GM12878 (cell line): Measurements from ENCODE around the gene MYL12A. TPM values are rescaled to one million over a fixed set of nuclear protein-coding genes. Genes with fewer than 3 reads are reported as not detected.

Source experiments
- ATF2 ChIP-seq: IDR thresholded peaks from 2 replicates; pipeline ENCODE4 v1.6.1; 2012; ENCODE audit warnings: low read length, inconsistent platforms
- CBFB ChIP-seq: IDR thresholded peaks from 2 replicates; pipeline ENCODE4 v1.6.1; 2016; ENCODE audit warnings: antibody characterized with exemption, low read depth
- CBX5 ChIP-seq: sonication (generic); IDR thresholded peaks from 2 replicates; pipeline ENCODE4 v1.6.1; 2016; ENCODE audit warnings: low read depth, moderate library complexity, mild to moderate bottlenecking, inconsistent platforms
- CHD2 ChIP-seq: IDR thresholded peaks from 2 replicates; pipeline ENCODE4 v1.6.1; 2011; ENCODE audit warnings: low read depth, low read length, improper control_type of control experiment, borderline replicate concordance
- CREB1 ChIP-seq: IDR thresholded peaks from 2 replicates; pipeline ENCODE4 v1.6.1; 2012; ENCODE audit warnings: low read depth, mild to moderate bottlenecking, inconsistent platforms
- DPF2 ChIP-seq: fragments of 450-650 bp; IDR thresholded peaks from 2 replicates; pipeline ENCODE4 v1.6.1; 2017; ENCODE audit warnings: mild to moderate bottlenecking
- ETV6 ChIP-seq, 2 experiments: fragments of 450-650 bp in 1 of 2; IDR thresholded peaks in 1 of 2; conservative IDR thresholded peaks in 1 of 2; 2 replicates each; pipeline ENCODE4 v1.6.1; 2014; ENCODE audit warnings: antibody characterized with exemption in 1 of 2, borderline replicate concordance in 1 of 2, low read depth in 1 of 2, mild to moderate bottlenecking in 1 of 2, moderate library complexity in 1 of 2
- FOXM1 ChIP-seq: IDR thresholded peaks from 2 replicates; pipeline ENCODE4 v1.6.1; 2012; ENCODE audit warnings: low read depth, mild to moderate bottlenecking, inconsistent platforms, low read length, moderate library complexity
- IKZF1 ChIP-seq: fragments of 450-650 bp; conservative IDR thresholded peaks from 2 replicates; pipeline ENCODE4 v1.6.1; 2017; ENCODE audit warnings: antibody characterized with exemption, mild to moderate bottlenecking
- JUND ChIP-seq: IDR thresholded peaks from 2 replicates; pipeline ENCODE4 v1.6.1; 2012; ENCODE audit warnings: low read depth, mild to moderate bottlenecking, low read length, improper control_type of control experiment, moderate library complexity
- KLF5 ChIP-seq: fragments of 450-650 bp; IDR thresholded peaks from 2 replicates; pipeline ENCODE4 v1.6.1; 2014; ENCODE audit warnings: mild to moderate bottlenecking; ENCODE audit not compliant: partially characterized antibody
- NFXL1 ChIP-seq: fragments of 450-650 bp; IDR thresholded peaks from 2 replicates; pipeline ENCODE4 v1.6.1; 2017; ENCODE audit warnings: antibody characterized with exemption, mild to moderate bottlenecking, borderline replicate concordance
- NKRF ChIP-seq: fragments of 450-650 bp; conservative IDR thresholded peaks from 2 replicates; pipeline ENCODE4 v1.6.1; 2017; ENCODE audit warnings: mild to moderate bottlenecking, moderate library complexity
- PKNOX1 ChIP-seq: fragments of 450-650 bp; IDR thresholded peaks from 2 replicates; pipeline ENCODE4 v1.6.1; 2016; ENCODE audit warnings: mild to moderate bottlenecking
- POLR2AphosphoS5 ChIP-seq: IDR thresholded peaks from 2 replicates; pipeline ENCODE4 v1.6.1; 2011; ENCODE audit warnings: mild to moderate bottlenecking, low read length, inconsistent platforms
- POU2F2 ChIP-seq: IDR thresholded peaks from 3 replicates; pipeline ENCODE4 v1.6.1; 2011; ENCODE audit warnings: low read depth, mild to moderate bottlenecking, low read length, borderline replicate concordance
- RAD21 ChIP-seq: IDR thresholded peaks from 2 replicates; pipeline ENCODE4 v1.6.1; 2011; ENCODE audit warnings: mild to moderate bottlenecking, low read depth, low read length, moderate library complexity; ENCODE audit not compliant: insufficient read depth
- RUNX3 ChIP-seq: IDR thresholded peaks from 2 replicates; pipeline ENCODE4 v1.6.1; 2012; ENCODE audit warnings: low read length, inconsistent platforms
- SKIL ChIP-seq: fragments of 450-650 bp; IDR thresholded peaks from 2 replicates; pipeline ENCODE4 v1.6.1; 2017; ENCODE audit warnings: mild to moderate bottlenecking, low read depth, inconsistent platforms; ENCODE audit not compliant: poor library complexity, severe bottlenecking
- SP1 ChIP-seq: IDR thresholded peaks from one replicate; pipeline ENCODE4 v1.6.1; 2011; ENCODE audit warnings: low read depth, low read length
- ZBED1 ChIP-seq: IDR thresholded peaks from 2 replicates; pipeline ENCODE4 v1.6.1; 2016; ENCODE audit warnings: borderline replicate concordance
- ZBTB33 ChIP-seq: fragments of 450-650 bp; IDR thresholded peaks from 2 replicates; pipeline ENCODE4 v1.6.1; 2017; ENCODE audit warnings: mild to moderate bottlenecking
- ZSCAN29 ChIP-seq: fragments of 450-650 bp; IDR thresholded peaks from 2 replicates; pipeline ENCODE4 v1.6.1; 2017; ENCODE audit warnings: mild to moderate bottlenecking, moderate library complexity
- polyA plus RNA-seq, 11 experiments: library from polyadenylated mRNA; depleted of rRNA in 4 of 11; unstranded in 6 of 11; stranded (reverse) in 5 of 11; fragments of >200 nt; fragmentation: Nextera tagmentation in 4 of 11; fragmentation: Illumina TruSeq in 1 of 11; extraction: Ambion mirVana in 4 of 11; extraction: Trizol in 1 of 11; gene quantifications; 1 replicate in 1 of 11; 2 replicates in 10 of 11; pipeline versions ENCODE4 v1.2.1 to v1.2.3, GENCODE V29; 2011 to 2016; ENCODE audit warnings: inconsistent platforms in 2 of 11, missing spikeins in 2 of 11, low read depth in 1 of 11
- total RNA-seq, 4 experiments: library from RNA; depleted of rRNA in 3 of 4; stranded (reverse); fragments of >200 nt in 3 of 4; fragmentation: Illumina TruSeq in 1 of 4; extraction: Trizol in 1 of 4; gene quantifications; 2 replicates each; pipeline versions ENCODE4 v1.2.1 to v1.2.3, GENCODE V29; 2013 to 2021

Gene MYL12A
- total and polyA plus RNA-seq, 10 of the 15 experiments (the other 5 are each of a cell fraction or from before 2014, with no cell fraction given): 488 to 1,663 (median 924) TPM

GRCh38 chr18:3209859-3210569 is 37.6 kb upstream of the MYL12A start (continued):
- TF ChIP-seq ZBTB33 (no peak), NFXL1 (no peak), CREB1 (peak; percentile 51; the same call in 1 of the 2 replicates), CBFB (peak; percentile 43; the same call in 1 of the 2 replicates), RAD21 (no peak), ZSCAN29 (no peak), JUND (peak; percentile 41; the same call in 1 of the 2 replicates), POU2F2 (no peak), KLF5 (peak; percentile 21), ATF2 (0 out of 2 replicates have a peak, but pooled peaks have one; percentile 26), SP1 (peak; percentile 14), PKNOX1 (0 out of 2 replicates have a peak, but pooled peaks have one; percentile 18), POLR2AphosphoS5 (no peak), DPF2 (peak; percentile 55; the same call in 1 of the 2 replicates), ZBED1 (no peak), SKIL (no peak), ETV6 (conservative IDR thresholded peaks at IDR 0.05 in 1 of 2, IDR thresholded peaks at IDR 0.05 in 1 of 2; ENCODE audit: borderline replicate concordance in 1 of 2, low read depth in 1 of 2) (no peak), CBX5 (no peak), NKRF (no peak), CHD2 (no peak), IKZF1 (no peak), RUNX3 (peak; percentile 77), FOXM1 (no peak)
